ENCODE results near the gene GPR150.
"Not testable (repeated sequence)": the region's sequence is repeated elsewhere in the genome, so short reads cannot be mapped to it uniquely, and the experiment has no call there.

GPR150 gene

GRCh38 chr5:95623706-95624105, 3.8 kb downstream of the GPR150 start:
- no peak for DNase-seq (ENCODE audit: low read depth)

- DNase-seq (ENCODE audit: low read depth), result no peak
These were observed 4.5 kb downstream of the GPR150 start for GRCh38 chr5:95624368-95624767.

DNA sequence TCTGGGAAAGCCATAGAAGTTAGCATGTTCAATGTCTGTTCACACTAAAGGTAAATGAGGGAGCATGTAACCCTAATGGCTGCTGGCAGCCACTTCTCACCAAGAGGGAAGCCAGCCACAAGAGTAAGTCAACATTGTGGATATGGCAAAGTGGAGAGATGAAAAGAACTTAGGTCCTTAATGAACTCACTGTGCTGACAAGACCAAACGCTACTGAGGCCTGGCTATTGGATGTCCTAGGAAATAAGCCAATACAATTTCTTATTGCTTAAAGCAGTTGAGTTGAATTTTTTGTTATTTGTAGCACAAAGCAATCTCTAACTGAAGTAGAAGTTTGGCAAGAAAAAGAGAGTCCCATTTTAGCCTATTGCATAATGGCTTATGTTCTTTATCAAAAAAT, 6.8 kb downstream of the GPR150 start:
- no peak for DNase-seq (ENCODE audit: low read depth)

GRCh38 chr5:95627971-95628810, 8.3 kb downstream of the GPR150 start:
- no peak for DNase-seq (ENCODE audit: low read depth)

DNA sequence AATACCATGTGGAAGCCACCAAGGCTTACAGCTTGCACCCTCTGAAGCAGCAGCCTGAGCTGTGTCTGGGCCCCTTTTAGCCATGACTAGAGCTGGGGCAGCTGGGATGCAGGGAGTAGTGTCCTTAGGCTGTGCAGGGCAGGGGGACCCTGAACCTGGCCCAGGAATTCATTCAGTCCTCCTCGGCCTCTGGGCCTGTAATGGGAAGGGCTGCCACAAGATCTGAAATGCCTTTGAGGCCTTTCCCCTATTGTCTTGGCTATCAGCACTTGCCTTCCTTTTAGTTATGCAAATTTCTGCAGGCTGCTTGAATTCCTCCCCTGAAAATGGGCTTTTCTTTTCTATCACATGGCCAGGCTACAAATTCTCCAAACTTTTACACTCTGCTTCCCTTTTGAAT, 9.0 kb downstream of the GPR150 start:
- no peak for DNase-seq (ENCODE audit: low read depth)

GRCh38 chr5:95630394-95630917, 10.6 kb downstream of the GPR150 start:
- no peak for DNase-seq (ENCODE audit: low read depth)

DNA sequence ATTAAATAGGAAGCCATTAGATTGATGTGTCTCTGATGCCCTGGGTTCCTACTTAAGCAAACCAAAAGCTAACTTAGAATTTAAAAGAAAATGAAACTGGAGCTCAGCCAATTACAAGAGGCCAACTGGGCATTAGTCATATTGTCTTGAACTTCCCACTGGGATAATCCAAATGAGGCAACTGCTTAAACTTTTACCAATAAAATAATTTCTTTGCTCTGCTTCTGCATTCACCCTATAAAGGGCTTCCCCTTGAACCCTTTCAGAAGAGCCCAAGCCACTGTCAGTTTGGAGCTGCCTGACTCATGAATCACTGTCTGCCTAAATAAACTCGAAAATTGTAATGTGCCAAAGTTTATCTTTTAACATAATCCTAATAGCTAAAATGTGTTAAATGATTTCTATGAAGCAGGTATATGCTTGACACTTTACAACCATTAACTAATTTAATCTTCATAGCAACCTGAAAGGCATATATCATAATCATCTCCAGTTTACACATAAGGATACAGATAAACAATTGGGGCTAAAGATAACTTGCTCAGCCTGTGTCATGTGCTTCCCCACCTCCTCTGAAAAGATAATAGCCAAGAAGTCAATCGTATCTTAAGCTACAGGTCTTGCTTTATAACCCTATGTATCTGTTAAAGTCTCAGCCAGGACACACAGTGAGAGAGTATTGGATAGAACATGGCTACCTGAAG, 11.5 kb downstream of the GPR150 start:
- DNase-seq (ENCODE audit: low read depth), result peak; percentile 75

DNA sequence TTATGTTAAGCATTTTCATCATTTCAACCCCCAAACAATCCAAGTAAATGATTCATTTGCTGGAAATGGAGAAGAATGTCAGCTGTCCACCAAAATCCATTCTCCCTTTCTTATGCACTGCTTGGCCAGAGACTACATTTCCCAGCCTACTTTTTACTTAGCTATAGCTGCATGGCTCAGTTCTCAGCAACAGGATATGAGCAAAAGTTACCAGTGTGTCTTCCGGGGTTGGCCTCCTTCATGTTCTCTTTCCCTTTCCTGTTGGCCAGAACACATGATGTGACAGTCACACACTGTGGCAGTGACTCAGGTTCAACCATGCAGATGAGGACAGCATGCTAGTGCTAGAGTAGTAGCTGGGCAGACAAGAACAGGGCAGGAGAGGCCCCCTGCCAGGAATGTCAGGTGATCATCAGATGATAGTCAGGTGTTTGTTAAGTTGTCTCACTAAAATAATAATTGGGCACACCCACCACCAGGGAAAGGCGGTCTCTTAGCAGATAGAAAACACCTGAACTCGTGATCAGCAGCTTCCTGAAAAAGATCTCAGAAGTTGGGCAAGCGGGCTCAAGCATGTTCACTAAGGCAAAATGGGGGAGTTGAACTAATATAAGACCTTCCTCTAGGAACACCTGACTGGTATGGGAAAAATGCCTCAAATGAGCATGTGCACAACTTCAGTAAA, 12.2 kb downstream of the GPR150 start:
- DNase-seq (ENCODE audit: low read depth), result peak; percentile 26

- not testable (repeated sequence) for DNase-seq (ENCODE audit: low read depth)
These were observed 13.1 kb downstream of the GPR150 start for GRCh38 chr5:95632942-95633341.

- DNase-seq (ENCODE audit: low read depth), result no peak
These were observed 13.8 kb downstream of the GPR150 start for GRCh38 chr5:95633671-95634070.

GRCh38 chr5:95634081-95634480, 14.2 kb downstream of the GPR150 start:
- DNase-seq (ENCODE audit: low read depth), result no peak

DNA sequence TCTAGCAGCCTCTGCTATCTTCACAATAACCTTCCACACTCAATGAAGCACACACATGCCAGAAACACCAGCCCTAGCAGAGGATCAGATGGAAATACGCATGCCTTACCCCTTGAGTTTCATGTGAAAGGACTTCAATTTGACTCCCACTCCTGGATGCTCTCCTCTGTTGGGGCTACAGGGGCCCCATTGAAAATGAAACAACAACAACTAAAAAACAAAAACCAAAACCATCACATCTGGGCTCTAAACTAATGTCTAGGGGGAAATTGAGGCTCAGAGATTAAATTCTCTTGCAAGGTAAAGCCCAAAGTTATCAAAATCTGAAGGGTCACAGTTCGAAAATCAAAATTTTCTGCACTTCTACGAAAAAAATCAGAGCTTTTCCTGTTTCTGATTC, 18.7 kb downstream of the GPR150 start:
- DNase-seq (ENCODE audit: low read depth), result no peak

GRCh38 chr5:95641741-95642220, 21.9 kb downstream of the GPR150 start:
- peak; percentile 62 for DNase-seq (ENCODE audit: low read depth)

- DNase-seq (ENCODE audit: low read depth), result no peak
These were observed 23.3 kb downstream of the GPR150 start for GRCh38 chr5:95643152-95643551.

GRCh38 chr5:95644351-95645042, 24.6 kb downstream of the GPR150 start:
- peak; percentile 39 for DNase-seq (ENCODE audit: low read depth)

DNA sequence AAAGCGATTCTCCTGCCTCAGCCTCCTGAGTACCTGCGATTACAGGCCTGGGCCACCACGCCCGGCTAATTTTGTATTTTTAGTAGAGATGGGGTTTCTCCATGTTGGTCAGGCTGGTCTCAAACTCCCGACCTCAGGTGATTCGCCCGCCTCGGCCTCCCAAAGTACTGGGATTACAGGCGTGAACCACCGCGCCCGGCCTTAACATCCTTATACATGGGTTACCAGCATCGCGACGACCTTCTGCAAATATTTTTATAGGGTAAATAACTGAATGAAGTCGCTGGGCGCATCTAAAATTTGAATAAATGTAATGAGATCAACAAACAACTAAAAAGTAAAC, 26.3 kb downstream of the GPR150 start:
- DNase-seq (ENCODE audit: low read depth), result not testable (repeated sequence)

GRCh38 chr5:95646569-95647431, 26.9 kb downstream of the GPR150 start, which contains the start of gene RFESD:
TSS of gene RFESD (plus strand) at chr5:95646777. CDS start at chr5:95652272, 5,495 bp downstream.
- DNase-seq (ENCODE audit: low read depth), result peak; percentile 97

DNA sequence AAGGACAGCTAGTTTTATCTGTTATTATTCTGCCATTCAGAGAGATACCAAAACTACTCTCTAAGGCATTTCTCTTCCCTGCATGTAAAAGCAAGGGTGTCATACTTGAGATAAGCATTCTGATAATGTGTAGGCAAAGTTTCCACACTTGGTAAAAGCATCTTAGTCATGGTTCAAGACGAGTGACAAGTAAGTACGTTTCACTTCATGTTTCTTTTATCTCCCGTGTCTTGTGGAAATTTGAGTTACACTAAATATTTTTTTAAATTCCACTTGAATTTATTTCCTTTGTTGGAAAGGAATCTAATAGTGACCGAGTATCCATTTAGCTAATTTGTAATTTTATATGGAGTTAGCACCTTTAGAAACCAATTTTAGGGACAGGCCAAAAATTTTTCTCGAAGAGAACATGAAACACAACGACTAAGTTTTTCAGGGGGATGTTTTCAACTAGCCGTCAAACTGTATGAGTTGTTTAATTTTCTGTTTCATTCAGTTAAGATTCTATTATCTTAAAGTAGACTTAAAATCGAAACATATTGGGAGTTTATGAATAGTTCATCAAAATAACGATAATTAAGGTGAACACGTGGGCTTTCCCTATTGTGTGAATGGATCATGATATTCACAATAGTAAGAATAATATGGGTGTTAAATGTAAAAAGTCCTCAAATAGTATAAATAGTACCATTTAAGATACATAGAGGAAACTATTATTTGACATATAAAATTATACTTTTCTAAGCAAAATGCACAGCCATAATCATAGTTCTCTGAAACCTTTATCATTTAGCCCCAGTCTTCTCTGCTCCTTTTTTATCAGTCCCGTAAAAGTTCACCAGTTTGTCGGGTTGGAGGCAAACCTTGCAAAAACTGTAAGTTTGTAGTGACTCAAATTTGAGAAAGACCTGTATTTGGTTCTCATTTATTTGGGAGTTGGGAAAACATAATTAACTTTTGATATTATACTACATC, 28.3 kb downstream of the GPR150 start:
- DNase-seq (ENCODE audit: low read depth), result no peak

DNA sequence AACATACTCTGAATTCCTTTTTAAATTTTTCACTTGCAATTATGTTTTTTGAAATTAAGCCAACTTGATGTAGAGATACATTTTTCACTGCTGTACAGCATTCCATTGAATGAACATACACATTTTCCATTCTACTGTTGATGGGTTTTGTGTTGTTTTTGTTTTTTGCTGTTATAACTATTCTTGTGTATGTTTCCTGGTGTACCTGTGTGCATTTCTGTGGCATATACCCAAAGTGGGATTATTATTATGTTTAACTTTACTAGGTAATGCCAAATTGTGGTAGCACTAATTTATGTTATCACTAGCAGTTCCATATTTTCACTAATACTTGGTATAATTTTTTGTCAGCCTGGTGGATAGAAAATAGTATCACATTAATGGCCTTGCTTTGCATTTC, 29.4 kb downstream of the GPR150 start:
- DNase-seq (ENCODE audit: low read depth), result no peak
